GM12872 (cell line): Measurements from ENCODE around the gene PRPF31.

Experiments used
- TF ChIP-seq, protein P1 (sequence below): IDR thresholded peaks from 3 replicates; pipeline ENCODE4 v1.5.1; 2011; ENCODE audit warnings: low read depth, mild to moderate bottlenecking, low read length, moderate library complexity; ENCODE audit not compliant: insufficient read depth

The PRPF31 gene

DNA sequence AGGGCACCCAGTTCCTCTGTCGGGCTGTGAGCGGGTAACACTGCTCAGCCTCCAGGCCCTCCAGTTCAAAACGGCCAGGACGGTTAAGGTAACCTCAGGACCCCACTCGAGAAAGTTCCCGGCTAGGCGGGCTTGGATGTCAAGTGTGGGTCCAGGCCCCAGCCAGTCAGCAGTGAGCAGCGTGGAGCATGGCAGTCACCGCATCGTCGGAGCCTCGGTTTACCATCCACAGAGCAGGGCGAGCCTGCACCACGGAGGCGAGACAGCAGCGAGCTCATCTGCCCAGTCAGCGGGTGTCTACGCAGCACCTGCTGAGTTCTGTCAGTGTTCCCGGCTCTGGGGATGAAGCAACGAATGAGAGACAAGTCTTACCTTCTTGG, 14.1 kb downstream of the PRPF31 start:
- TF ChIP-seq, protein P1, sequence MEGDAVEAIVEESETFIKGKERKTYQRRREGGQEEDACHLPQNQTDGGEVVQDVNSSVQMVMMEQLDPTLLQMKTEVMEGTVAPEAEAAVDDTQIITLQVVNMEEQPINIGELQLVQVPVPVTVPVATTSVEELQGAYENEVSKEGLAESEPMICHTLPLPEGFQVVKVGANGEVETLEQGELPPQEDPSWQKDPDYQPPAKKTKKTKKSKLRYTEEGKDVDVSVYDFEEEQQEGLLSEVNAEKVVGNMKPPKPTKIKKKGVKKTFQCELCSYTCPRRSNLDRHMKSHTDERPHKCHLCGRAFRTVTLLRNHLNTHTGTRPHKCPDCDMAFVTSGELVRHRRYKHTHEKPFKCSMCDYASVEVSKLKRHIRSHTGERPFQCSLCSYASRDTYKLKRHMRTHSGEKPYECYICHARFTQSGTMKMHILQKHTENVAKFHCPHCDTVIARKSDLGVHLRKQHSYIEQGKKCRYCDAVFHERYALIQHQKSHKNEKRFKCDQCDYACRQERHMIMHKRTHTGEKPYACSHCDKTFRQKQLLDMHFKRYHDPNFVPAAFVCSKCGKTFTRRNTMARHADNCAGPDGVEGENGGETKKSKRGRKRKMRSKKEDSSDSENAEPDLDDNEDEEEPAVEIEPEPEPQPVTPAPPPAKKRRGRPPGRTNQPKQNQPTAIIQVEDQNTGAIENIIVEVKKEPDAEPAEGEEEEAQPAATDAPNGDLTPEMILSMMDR = no peak

DNA sequence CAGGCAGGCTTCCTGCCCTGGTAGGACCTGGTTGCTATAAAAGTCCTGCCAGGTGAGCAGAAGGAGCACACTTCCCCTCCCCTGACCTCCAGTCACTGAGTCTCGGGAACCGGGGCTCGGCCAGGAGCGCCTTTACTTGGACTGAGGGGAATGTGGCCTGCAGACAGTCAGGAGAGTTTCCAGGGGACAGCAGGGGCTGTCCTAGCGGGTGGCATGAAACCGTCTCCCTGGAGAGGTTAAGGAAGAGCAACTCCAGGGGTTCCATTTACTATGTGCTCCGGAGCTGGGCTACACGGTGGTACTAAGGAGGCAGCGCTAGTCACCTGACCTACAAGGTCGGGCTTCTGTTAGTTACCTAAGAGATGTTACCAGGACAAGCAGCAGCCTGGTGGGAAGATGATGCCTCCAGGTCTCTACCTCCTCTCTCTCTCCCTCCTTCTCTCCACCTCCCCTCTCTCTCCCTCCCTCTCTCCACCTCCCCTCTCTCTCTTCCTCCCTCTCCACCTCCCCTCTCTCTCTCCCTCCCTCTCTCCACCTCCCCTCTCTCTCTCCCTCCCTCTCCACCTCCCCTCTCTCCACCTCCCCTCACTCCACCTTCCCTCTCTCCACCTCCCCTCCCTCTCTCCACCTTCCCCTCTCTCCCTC, 17.9 kb downstream of the PRPF31 start:
- TF ChIP-seq, protein P1 = no peak

DNA sequence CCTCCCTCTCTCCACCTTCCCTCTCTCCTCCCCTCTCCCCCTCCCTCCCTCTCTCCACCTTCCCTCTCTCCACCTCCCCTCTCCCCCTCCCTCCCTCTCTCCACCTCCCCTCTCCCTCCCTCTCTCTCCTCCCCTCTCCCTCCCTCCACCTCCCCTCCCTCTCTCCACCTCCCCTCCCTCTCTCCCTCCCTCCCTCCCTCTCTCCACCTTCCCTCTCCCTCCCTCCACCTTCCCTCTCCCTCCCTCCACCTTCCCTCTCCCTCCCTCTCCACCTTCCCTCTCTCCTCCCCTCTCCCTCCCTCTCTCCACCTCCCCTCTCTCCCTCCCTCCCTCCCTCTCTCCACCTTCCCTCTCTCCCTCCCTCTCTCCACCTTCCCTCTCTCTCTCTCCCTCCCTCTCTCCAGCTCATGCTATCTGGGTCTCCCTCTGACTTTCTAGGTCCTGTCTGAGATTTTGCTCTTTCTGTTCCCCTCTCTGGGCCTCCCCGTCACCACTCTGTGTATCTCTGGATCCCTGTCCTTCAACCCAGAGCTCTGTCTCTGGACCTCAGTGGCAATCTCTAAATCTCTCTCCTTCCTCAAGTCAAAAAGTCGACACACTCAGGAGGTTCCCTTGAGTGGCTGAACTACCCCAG, 18.5 kb downstream of the PRPF31 start:
- TF ChIP-seq, protein P1 = no peak

DNA sequence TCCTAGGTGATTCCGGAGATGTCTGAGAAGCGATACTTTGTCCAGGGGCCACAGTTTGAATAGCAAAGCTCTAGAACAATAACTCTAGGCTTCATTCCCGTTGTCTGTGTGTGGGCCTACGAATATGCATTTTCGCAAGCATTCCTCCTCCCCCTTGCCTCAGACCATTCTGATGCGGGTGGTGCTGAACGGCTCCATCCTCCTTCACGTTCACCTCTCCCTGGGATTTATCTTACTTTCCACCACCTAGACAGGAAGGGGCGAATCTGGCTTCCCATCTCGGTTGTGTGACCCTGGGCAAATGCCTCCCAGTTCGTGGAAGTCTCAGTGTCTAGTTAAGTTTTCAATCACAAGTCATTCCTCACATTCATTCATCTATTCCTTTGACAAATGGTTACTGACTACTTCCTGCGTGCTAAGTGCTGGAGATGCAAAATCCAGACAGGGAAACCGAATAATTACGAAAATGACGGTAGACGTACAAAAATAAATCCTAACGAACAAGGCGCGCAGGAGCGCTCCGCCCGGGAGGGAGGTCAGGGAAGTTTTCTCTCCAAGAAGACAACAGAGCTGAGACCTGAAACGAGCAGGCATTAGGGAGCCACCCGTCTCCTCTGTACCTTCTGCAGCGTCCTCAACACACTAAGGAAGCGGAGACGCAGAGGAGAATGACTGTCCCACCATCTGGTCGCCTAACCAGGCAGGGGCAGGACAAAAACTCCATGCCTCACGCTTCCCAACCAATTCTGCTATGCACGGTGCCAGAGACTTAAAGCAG, 20.7 kb downstream of the PRPF31 start:
- TF ChIP-seq, protein P1 = no peak

DNA sequence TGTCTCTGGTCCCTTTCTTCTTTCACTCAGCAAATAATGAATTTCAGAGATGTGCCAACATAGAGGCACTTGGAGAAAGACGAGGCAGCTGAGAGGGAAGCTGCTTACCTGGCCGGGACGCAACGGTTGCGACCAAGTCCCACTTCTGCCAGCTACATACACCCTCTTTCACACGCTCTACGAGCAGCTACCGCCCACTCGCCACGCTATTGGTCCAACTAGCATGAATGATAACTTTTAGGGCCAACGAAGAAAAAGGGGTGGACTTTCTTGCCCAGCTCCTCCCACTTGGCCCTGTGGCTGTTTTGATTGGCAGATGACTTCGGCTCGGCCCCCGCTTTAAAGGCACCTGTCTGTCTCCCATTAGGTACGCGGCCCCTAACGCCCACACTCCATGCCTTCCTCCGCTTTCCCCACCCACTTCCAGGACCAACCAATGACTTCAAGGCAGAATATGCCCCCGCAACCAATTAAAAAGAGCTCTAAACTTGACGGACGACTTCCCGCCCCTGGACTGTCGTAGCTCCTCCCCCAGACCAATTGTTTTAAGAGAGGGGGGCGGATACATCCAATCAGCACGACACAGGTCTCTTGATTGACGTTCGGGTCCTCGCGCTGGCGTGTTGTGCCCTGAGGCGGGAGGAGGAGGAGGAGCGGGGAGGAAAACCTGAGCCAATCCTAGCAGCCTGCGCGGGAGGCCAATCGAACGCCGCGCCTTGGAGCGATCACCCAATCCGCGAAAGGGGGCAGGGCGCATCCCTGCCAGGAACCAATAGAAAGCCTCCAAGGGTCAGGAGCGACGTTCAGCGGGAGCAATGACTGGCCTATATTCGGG, 21.5 kb downstream of the PRPF31 start:
- TF ChIP-seq, protein P1 = no peak

DNA sequence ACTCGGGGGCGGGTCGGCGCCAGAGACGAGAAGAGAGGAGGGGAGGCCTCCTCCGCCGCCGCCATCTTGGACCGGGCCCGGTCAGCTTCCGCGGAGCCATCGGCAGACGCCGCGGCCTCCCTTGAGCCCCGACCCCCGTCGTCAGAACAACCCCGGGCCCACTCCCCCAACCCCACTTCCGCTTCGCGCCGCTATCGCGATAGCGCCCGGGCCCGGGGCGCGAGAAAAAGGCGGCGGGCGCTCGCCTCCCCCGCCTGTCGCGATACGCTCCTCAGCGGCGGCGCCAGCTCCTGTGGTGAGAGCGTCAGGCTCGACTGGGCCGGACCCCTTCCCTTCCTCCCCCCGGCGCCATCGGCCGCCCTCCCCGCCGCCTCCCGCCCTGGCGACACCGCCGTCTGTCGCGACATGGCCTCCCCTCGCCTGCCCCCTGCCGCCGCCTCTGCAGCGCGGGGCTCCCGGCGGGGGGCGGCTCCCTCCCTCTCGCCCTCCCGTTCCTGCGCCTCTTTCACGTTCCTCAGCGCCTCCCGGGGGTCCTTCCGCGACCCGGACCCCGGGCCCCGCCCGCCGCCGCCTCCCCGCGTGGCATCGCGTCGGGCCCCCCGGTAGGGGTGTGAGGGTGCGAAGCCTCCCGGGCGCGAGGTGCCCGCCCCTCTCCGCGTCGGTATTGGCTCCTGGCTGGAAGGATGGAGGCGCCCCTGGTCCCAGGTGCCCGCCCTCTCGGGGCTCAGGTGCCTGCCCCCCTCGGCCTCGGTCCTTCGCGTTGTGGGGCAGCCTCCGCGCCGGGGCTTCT, 22.3 kb downstream of the PRPF31 start, which contains the start of gene CNOT3:
TSS of gene CNOT3 (plus strand) at position 64 of the 790 bp plus-strand sequence. CDS start 5,217 bp downstream, outside the sequence.
- TF ChIP-seq, protein P1 = no peak
